ENCODE results near the gene TMEM145. TPM values are rescaled to one million over a fixed set of nuclear protein-coding genes. Genes with fewer than 3 reads are reported as not detected.

The TMEM145 gene
- total and polyA plus RNA-seq, 9 of the 15 experiments (the other 6 are each of a cell fraction or from before 2014, with no cell fraction given) = 0.80 to 5.5 (median 1.9) TPM; not detected in 3

- intact Hi-C loops (cut with micrococcal nuclease) = no loop called here
- no peak overlapping the region for H3K4me2 ChIP-seq (ENCODE audit: insufficient read depth, low read length)
- FAIRE-seq (no peak), DNase-seq (ENCODE audit: extremely low read depth in 1 of 4, low spot score in 3 of 4) (no peak), ATAC-seq (no peak)
- in situ Hi-C loops (cut with MboI) = no loop called here
- H3K9me3 ChIP-seq (replicated peaks; ENCODE audit: control insufficient read depth, insufficient read depth, low read depth, low read length) = no peaks in the 10 kb centered on the region
- H2AFZ ChIP-seq (ENCODE audit: low read depth, low read length) = no peak overlapping the region
- H3K9me1 ChIP-seq (ENCODE audit: control insufficient read depth, insufficient read depth, low read length) = no peaks in the 10 kb centered on the region
- BruUV-seq (replicated peaks) = no TSS peak
- ChIA-PET CTCF (ENCODE audit: low intra/inter-chr PET ratio) (no interaction called here), POLR2A (interaction anchor here (0.7 kb wide), 1 partner anchor 251 kb away, joined by 3 read pairs; no protein-coding TSS in a partner anchor)
- no peaks in the 10 kb centered on the region for H4K20me1 ChIP-seq (replicated peaks; ENCODE audit: control insufficient read depth, insufficient read depth, low read length)
- H3K4me1 ChIP-seq (replicated peaks in 1 of 2; ENCODE audit: control insufficient read depth in 2 of 2, insufficient read depth in 2 of 2, low read length in 2 of 2) = peaks cover 0 to 17% of the 10 kb centered on the region in 2 experiments; a peak in 1 of 5 replicates
- WGBS (ENCODE audit: insufficient coverage, low coverage, missing lambda C conversion rate) = 28% methylated on average over 2 of the region's 3 CpGs
- H3K79me2 ChIP-seq (ENCODE audit: control insufficient read depth, insufficient read depth, low read length) = no peaks in the 10 kb centered on the region
- no peaks in the 10 kb centered on the region for H3K27me3 ChIP-seq (ENCODE audit: control insufficient read depth in 2 of 2, insufficient read depth in 2 of 2, low read length in 2 of 2)
- no peak overlapping the region for H3K9ac ChIP-seq (ENCODE audit: insufficient read depth in 1 of 2, low read depth in 2 of 2, low read length in 2 of 2)
- peaks cover 2% of the 10 kb centered on the region; the same call in 1 of the 3 replicates for H3K36me3 ChIP-seq (ENCODE audit: control insufficient read depth, insufficient read depth, low read length)
- no peak overlapping the region for H3K4me3 ChIP-seq
- no peak overlapping the region for H3K27ac ChIP-seq (ENCODE audit: extremely low read depth, low read depth, low read length)
- no peak for TF ChIP-seq RNF2 (IDR thresholded peaks at IDR 0.05)
- TF ChIP-seq ZNF586 (CRISPR knock-in tag; conservative IDR thresholded peaks at IDR 0.05) = no peak
- no peak for TF ChIP-seq ESRRA (IDR thresholded peaks at IDR 0.05; ENCODE audit: borderline replicate concordance, low read depth)
- no peak for TF ChIP-seq VEZF1 (CRISPR knock-in tag; IDR thresholded peaks at IDR 0.05)
- TF ChIP-seq POLR2AphosphoS2 (IDR thresholded peaks at IDR 0.05; ENCODE audit: low read length) = no peak
- no peak for TF ChIP-seq DDX20 (tag; IDR thresholded peaks at IDR 0.05; ENCODE audit: low read depth)
- TF ChIP-seq PTBP1 (IDR thresholded peaks at IDR 0.05; ENCODE audit: low read depth, low read length) = no peak
- no peak for TF ChIP-seq AFF1 (IDR thresholded peaks at IDR 0.05; ENCODE audit: low read depth in 1 of 2, partially characterized antibody in 2 of 2)
- no peak for TF ChIP-seq PATZ1 (CRISPR knock-in tag; IDR thresholded peaks at IDR 0.05; ENCODE audit: borderline replicate concordance)
- TF ChIP-seq ZNF699 (CRISPR knock-in tag; IDR thresholded peaks at IDR 0.05; ENCODE audit: insufficient replicate concordance) = no peak
- TF ChIP-seq ZNF3 (CRISPR knock-in tag; IDR thresholded peaks at IDR 0.05) = no peak
- TF ChIP-seq FOXJ3 (CRISPR knock-in tag; IDR thresholded peaks at IDR 0.05) = no peak
- TF ChIP-seq CREB3L1 (IDR thresholded peaks at IDR 0.05; ENCODE audit: borderline replicate concordance, low read depth) = no peak
Observed at GRCh38 chr19:42350417-42350816, 37.3 kb downstream of the TMEM145 start.

Measured in K562 (cell line).